ENCODE measurements around the gene PITPNM1. TPM values are rescaled to one million over a fixed set of nuclear protein-coding genes. Genes with fewer than 3 reads are reported as not detected.

The PITPNM1 gene
- total RNA-seq, 4 donors from 2014 or later: 12.4 to 25.7 (median 19.7) TPM

DNA sequence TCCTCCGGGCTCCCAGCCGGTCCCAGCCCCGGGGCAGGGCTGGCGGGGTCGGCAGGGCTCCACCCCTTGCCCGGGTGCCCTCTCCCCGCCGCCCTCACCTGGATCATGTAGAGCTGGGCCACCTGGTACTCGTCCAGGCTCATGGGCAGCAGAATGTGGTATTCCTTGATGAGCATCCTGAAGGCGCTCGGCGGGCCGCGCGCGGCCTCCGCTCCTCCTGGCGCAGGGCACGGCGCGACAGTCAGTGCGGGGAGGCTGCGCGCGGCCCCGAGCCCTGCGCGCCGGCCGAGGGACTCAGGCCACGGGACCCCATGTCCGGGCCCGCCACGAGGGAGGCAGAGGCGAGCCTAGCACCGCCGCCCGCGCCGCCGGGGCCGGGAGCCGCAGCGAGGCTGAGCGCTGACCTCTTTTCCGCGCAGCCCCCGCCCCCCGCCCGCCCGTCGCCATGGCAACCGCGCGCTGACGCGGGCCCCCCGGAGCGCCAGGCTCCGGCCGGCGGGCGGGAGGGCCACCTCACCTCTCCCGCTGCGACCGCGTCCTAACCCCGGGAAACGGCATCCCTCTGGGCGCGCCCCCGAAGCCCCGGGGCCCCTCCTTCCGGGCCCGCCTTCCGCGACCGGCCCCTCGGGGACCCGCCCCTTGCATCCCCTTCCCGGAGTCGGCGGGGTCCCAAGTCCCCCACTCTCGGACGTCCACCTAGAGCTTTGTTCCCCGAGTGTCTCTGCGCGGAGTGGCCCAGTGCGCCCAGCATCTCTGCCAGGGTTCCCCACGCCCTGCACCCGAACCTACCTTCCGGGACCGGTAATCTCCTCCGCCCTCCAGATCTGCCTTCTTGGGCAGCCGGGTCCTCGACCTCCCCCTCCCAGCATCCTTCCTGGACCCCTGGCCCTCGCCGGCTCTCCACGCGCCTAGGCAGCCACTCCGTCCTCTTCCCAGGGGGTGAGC, 886 bp downstream of the PITPNM1 start:
- DNase-seq (ENCODE audit: low spot score in 2 of 2): no peak
- WGBS: 9% methylated on average over 19 of the region's 101 CpGs

DNA sequence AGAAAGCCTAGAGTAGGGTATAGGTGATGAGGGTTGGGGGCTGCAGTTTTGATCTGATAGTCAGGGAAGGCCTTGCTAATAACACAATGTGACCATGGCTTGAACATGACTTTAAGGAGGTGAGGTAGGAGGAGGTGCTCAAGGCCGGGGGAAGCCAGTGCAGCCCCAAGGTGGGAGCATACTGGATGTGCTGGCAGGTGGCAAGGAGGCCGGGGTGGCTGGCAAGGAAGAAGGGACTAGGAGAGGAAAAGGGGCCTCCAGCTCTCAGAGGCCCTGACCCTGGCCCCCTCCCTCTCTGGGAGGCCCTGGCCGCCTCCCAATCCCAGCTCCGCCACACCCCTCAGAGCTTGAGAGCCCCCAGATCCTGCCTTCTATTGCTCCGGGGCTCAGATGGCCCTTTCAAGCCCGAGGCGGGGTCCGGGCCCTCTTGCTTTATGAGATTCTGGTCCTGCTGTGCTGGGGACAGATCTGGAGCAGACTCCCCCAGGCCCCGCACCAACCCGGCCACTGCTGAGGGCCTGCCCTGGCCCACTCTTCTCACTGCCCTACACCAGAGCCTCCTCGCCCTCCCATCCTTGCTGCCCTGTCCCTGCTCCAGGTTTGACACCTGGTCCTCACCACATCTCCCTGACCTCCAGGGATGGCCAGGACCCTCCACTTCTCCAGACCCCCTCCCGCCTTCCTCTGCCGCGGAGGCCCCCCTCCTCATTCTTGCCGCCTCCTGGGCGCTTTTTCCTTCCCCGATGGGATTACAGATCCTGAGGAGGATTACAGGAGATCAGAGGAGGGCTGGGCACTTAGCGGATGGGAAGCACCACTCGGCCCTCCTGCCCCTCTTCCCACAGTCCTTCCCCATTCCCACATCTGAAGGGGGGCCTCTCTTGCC, 1.8 kb downstream of the PITPNM1 start:
- TF ChIP-seq, protein P1, sequence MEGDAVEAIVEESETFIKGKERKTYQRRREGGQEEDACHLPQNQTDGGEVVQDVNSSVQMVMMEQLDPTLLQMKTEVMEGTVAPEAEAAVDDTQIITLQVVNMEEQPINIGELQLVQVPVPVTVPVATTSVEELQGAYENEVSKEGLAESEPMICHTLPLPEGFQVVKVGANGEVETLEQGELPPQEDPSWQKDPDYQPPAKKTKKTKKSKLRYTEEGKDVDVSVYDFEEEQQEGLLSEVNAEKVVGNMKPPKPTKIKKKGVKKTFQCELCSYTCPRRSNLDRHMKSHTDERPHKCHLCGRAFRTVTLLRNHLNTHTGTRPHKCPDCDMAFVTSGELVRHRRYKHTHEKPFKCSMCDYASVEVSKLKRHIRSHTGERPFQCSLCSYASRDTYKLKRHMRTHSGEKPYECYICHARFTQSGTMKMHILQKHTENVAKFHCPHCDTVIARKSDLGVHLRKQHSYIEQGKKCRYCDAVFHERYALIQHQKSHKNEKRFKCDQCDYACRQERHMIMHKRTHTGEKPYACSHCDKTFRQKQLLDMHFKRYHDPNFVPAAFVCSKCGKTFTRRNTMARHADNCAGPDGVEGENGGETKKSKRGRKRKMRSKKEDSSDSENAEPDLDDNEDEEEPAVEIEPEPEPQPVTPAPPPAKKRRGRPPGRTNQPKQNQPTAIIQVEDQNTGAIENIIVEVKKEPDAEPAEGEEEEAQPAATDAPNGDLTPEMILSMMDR (IDR thresholded peaks at IDR 0.05): no peak
- TF ChIP-seq POLR2A (IDR thresholded peaks at IDR 0.05): no peak
- TF ChIP-seq EP300 (IDR thresholded peaks at IDR 0.05): no peak
- TF ChIP-seq POLR2AphosphoS5 (IDR thresholded peaks at IDR 0.05): no peak
- H3K27ac ChIP-seq: no peak overlapping the region
- peak in 1 of 2 donors; percentile 59 for DNase-seq (ENCODE audit: low spot score in 2 of 2)
- H3K4me3 ChIP-seq: peak overlapping the region; percentile 57
- peaks cover 3% of the 10 kb centered on the region for H3K36me3 ChIP-seq
- 80% methylated on average over 17 of the region's 19 CpGs for WGBS
- peaks cover 46% of the 10 kb centered on the region for H3K4me1 ChIP-seq
- H3K27me3 ChIP-seq: no peaks in the 10 kb centered on the region
- no peaks in the 10 kb centered on the region for H3K9me3 ChIP-seq

More for the DNA sequence above, 886 bp downstream of the PITPNM1 start:
- TF ChIP-seq EP300 (IDR thresholded peaks at IDR 0.05) (no peak), POLR2AphosphoS5 (IDR thresholded peaks at IDR 0.05) (no peak), POLR2A (IDR thresholded peaks at IDR 0.05) (no peak)
- TF ChIP-seq, protein P1 (IDR thresholded peaks at IDR 0.05): no peak
- peak overlapping the region; percentile 57 for H3K4me3 ChIP-seq
- H3K4me1 ChIP-seq: peaks cover 53% of the 10 kb centered on the region
- peak overlapping the region; percentile 84 for H3K27ac ChIP-seq
- H3K9me3 ChIP-seq: no peaks in the 10 kb centered on the region
- no peaks in the 10 kb centered on the region for H3K27me3 ChIP-seq
- H3K36me3 ChIP-seq: no peaks in the 10 kb centered on the region

DNA sequence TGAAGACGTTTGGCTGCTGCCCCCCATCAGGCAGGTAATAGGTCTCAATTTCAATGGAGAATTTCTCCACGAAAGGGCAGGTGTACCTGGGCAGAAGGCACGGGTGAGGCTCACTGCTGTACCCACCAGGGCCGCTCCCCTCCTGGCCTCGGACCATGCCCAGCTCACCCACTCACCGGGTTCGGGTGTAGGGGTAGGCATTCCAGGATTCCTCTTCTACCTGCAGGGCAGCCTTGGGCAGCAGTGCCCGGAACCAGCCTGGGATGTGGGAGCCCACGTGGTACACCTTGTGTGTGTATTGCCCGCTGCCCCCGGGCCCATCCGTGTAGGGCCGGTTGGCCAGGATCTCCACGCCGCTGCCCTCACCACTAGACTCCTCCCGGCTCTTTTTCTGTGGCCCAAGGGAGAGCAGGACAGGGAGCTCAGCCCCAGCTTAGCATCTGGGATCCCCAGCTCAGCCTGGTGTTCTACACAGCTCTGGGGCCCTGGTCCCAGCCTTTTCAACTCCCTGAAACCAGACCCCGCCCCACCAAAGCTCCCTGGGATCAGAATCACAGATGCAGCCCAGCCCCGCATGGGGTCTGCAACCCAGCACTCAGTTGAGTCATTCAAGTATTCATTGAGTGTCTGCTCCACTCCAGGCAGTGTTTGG, 2.7 kb downstream of the PITPNM1 start:
- no peak overlapping the region for H3K4me3 ChIP-seq
- peaks cover 40% of the 10 kb centered on the region for H3K4me1 ChIP-seq
- H3K27ac ChIP-seq: no peak overlapping the region
- H3K9me3 ChIP-seq: no peaks in the 10 kb centered on the region
- DNase-seq (ENCODE audit: low spot score in 2 of 2): no peak
- H3K27me3 ChIP-seq: no peaks in the 10 kb centered on the region
- H3K36me3 ChIP-seq: peaks cover 12% of the 10 kb centered on the region
- TF ChIP-seq EP300 (IDR thresholded peaks at IDR 0.05) (no peak), POLR2AphosphoS5 (IDR thresholded peaks at IDR 0.05) (no peak), POLR2A (IDR thresholded peaks at IDR 0.05) (no peak)
- TF ChIP-seq, protein P1 (IDR thresholded peaks at IDR 0.05): no peak
- 100% methylated on average over 5 of the region's 18 CpGs for WGBS

DNA sequence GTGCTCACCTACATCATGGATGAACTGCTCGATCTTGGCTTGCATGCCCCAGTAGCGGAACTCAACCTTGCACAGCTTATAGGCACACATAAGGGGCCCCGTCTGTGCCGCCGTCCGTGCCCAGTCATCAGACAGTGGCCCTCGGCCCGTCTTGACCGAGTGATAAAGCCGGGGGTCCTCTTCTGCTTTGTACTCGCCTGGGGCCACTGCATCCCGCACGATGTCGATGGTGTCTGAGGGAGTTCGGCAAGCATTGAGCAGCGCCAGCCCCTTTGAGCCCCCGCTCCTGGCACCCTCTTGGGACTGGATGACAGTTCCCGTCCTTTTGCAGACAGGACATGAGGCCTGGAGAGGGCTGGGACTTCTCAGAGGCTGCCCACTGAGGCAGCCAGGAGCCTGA, 3.3 kb downstream of the PITPNM1 start:
- no peaks in the 10 kb centered on the region for H3K9me3 ChIP-seq
- DNase-seq (ENCODE audit: low spot score in 2 of 2): no peak
- no peak overlapping the region for H3K27ac ChIP-seq
- H3K4me1 ChIP-seq: peaks cover 34% of the 10 kb centered on the region
- peaks cover 18% of the 10 kb centered on the region for H3K36me3 ChIP-seq
- no peak overlapping the region for H3K4me3 ChIP-seq
- 98% methylated on average over 13 of the region's 18 CpGs for WGBS
- TF ChIP-seq POLR2A (IDR thresholded peaks at IDR 0.05) (no peak), EP300 (IDR thresholded peaks at IDR 0.05) (no peak), POLR2AphosphoS5 (IDR thresholded peaks at IDR 0.05) (no peak)
- TF ChIP-seq, protein P1 (IDR thresholded peaks at IDR 0.05): no peak
- H3K27me3 ChIP-seq: no peaks in the 10 kb centered on the region
